Type B pancreatic cell (in vitro differentiated cells): ENCODE measurements around the gene MAGI1. TPM values are rescaled to one million over a fixed set of nuclear protein-coding genes. Genes with fewer than 3 reads are reported as not detected.

Experiments used
- DNase-seq: peaks from one replicate; pipeline ENCODE4 v3.0.0; 2021; ENCODE audit warnings: mixed read lengths; ENCODE audit not compliant: unreplicated experiment; ENCODE audit errors: extremely low spot score
- H3K27ac Mint-ChIP-seq: 2 replicates; pipeline ENCODE4 v1.8.0; 2021; ENCODE audit warnings: mild to moderate bottlenecking, mixed read lengths
- H3K27me3 Mint-ChIP-seq: 2 replicates; pipeline ENCODE4 v1.8.0; 2021; ENCODE audit warnings: mixed read lengths
- H3K36me3 Mint-ChIP-seq: 2 replicates; pipeline ENCODE4 v1.8.0; 2021; ENCODE audit warnings: mixed read lengths
- H3K4me1 Mint-ChIP-seq: one replicate; pipeline ENCODE4 v1.8.0; 2021; ENCODE audit warnings: mixed read lengths; ENCODE audit not compliant: unreplicated experiment
- H3K4me3 Mint-ChIP-seq: 2 replicates; pipeline ENCODE4 v1.8.0; 2021; ENCODE audit warnings: mild to moderate bottlenecking, mixed read lengths
- H3K9me3 Mint-ChIP-seq: 2 replicates; pipeline ENCODE4 v1.8.0; 2021; ENCODE audit warnings: mixed read lengths
- CTCF ChIP-seq: fragments of 200-600 bp; sonication (generic); conservative IDR thresholded peaks from 2 replicates; pipeline ENCODE4 v1.5.0; 2021; ENCODE audit warnings: antibody characterized with exemption, mild to moderate bottlenecking
- total RNA-seq: library from RNA; stranded (reverse); gene quantifications from 2 replicates; pipeline ENCODE4 v1.2.1, GENCODE V29; 2021; ENCODE audit warnings: low replicate concordance

The MAGI1 gene
- total RNA-seq, 1 donor from 2014 or later, result 53.1 TPM

DNA sequence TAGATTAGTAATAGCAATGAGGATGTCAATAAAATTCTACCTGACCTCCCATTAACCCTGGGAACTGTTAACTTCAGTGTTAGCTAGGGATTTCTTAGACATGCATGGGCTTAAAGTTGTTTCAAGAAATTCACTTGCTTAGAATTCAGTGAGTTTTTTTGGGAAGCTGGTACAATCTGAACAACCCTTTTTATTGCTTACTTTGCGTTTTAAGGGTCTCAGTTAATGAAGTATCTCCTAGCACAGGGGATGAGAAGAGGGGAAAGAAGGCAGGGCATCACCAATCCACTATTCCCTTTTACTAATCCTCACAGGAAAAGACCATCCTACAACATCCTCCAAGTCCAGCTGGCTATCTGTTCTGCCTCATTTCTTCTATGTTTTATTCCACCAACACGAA, 334.9 kb downstream of the MAGI1 start:
- Mint-ChIP-seq H3K4me1 (peaks cover 5% of the 10 kb centered on the region), H3K27me3 (no peaks in the 10 kb centered on the region), H3K27ac (no peak overlapping the region), H3K36me3 (no peaks in the 10 kb centered on the region), H3K9me3 (no peaks in the 10 kb centered on the region), H3K4me3 (no peak overlapping the region)
- no peak for TF ChIP-seq CTCF
- DNase-seq, result no peak

DNA sequence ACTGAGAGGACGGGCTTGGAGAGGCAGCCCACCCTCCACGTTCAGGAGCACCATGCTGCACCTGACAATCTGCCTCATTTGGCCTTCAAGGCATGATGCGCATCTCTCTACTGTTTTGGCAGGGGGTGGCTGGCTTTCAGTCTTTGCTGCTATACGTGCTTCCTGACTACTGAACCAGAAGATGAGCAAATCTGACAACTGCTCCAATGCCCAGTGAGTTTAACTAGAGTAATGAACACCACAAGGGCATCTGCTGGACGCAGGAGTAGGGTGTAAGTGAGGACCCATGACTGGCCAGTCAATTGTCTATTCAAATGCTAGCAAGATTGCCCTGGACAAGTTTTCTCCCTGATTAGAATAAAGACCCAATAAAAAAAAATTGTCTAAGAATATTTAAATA, 335.7 kb downstream of the MAGI1 start:
- Mint-ChIP-seq H3K36me3 (no peaks in the 10 kb centered on the region), H3K4me1 (peaks cover 5% of the 10 kb centered on the region), H3K27ac (no peak overlapping the region), H3K27me3 (no peaks in the 10 kb centered on the region), H3K4me3 (no peak overlapping the region), H3K9me3 (no peaks in the 10 kb centered on the region)
- DNase-seq, result no peak
- no peak for TF ChIP-seq CTCF

DNA sequence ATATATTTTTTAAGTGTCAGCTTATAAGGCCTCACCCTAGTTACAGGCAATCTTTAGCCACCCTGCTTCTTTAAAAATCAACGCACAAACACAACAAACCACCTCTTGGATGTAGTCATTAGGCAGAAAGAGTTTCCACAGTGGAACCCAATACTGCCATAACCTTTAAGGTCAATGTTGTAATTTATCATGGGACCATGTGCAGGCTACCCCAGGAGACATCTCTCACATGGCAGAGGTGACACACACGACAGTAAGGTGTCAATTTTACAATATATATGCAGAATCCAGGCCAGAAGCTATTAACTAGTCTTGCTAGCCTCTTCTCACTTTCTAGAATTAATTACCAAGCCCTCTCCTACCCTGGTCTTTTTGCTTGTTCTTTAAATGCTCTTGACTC, 336.5 kb downstream of the MAGI1 start:
- TF ChIP-seq CTCF, result no peak
- Mint-ChIP-seq H3K9me3 (no peaks in the 10 kb centered on the region), H3K4me3 (no peak overlapping the region), H3K27ac (no peak overlapping the region), H3K27me3 (no peaks in the 10 kb centered on the region), H3K36me3 (no peaks in the 10 kb centered on the region), H3K4me1 (peaks cover 5% of the 10 kb centered on the region)
- DNase-seq, result no peak

GRCh38 chr3:65701516-65701915, 337.2 kb downstream of the MAGI1 start:
- DNase-seq, result no peak
- no peak overlapping the region for H3K27ac Mint-ChIP-seq
- no peak overlapping the region for H3K4me3 Mint-ChIP-seq
- H3K9me3 Mint-ChIP-seq, result no peaks in the 10 kb centered on the region
- H3K4me1 Mint-ChIP-seq, result peaks cover 5% of the 10 kb centered on the region
- H3K27me3 Mint-ChIP-seq, result no peaks in the 10 kb centered on the region
- H3K36me3 Mint-ChIP-seq, result no peaks in the 10 kb centered on the region
- no peak for TF ChIP-seq CTCF

DNA sequence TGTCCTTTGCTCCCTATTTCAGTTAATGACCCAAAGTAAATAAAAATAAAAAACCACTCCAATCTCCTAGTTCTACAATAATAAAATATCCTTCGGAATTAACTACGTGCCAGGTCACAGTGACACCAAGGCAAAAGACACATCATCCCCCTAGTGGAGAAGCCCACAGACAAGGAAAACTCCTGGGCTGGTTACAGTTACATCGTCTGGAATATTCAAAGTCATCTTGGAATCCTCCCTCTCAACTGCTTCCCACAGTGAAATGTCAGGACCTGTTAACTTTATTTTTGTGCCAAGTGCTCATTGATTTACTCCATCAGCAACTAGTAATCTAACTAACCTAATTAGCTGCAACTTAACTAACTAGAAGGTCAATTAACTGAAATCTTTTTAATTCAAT, 349.3 kb downstream of the MAGI1 start:
- Mint-ChIP-seq H3K9me3 (no peaks in the 10 kb centered on the region), H3K36me3 (no peaks in the 10 kb centered on the region), H3K4me1 (peaks cover 17% of the 10 kb centered on the region), H3K27ac (no peak overlapping the region), H3K27me3 (no peaks in the 10 kb centered on the region), H3K4me3 (no peak overlapping the region)
- TF ChIP-seq CTCF, result peak; percentile 57
- no peak for DNase-seq

DNA sequence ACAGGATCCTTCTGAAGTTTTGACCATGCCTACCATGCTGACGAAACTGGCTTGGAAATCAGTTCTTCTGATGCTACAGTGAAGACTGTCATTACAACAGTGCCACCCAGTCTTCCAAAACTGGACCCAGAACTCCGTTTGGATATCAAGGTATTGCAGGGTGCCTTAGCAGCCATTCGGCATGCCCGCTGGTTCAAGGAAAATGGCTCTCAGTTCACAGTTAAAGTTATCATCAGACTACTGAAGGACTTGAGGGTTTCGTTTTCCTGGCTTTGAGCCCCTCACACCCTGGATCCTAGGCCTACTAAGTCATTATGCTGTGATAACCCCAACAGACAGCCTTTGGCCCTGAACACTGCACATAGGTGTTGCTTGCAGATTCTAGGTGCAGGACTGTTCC, 351.0 kb downstream of the MAGI1 start:
- Mint-ChIP-seq H3K4me1 (peaks cover 17% of the 10 kb centered on the region), H3K36me3 (no peaks in the 10 kb centered on the region), H3K27ac (no peak overlapping the region), H3K27me3 (no peaks in the 10 kb centered on the region), H3K4me3 (no peak overlapping the region), H3K9me3 (no peaks in the 10 kb centered on the region)
- DNase-seq, result no peak
- TF ChIP-seq CTCF, result no peak
